ENCODE data around the gene PXN.
A peak's percentile ranks its signal among the peaks of the same experiment; 100 is the strongest.
"Not testable (repeated sequence)": the region's sequence is repeated elsewhere in the genome, so short reads cannot be mapped to it uniquely, and the experiment has no call there.

The PXN gene

GRCh38 chr12:120242275-120242799 lies 23.2 kb downstream of the PXN start:
- no peak for DNase-seq (ENCODE audit: low spot score)

- DNase-seq (ENCODE audit: low spot score), result no peak
Observed at GRCh38 chr12:120241561-120242274, 23.8 kb downstream of the PXN start.

GRCh38 chr12:120240495-120240833 lies 25.1 kb downstream of the PXN start:
- no peak for DNase-seq (ENCODE audit: low spot score)

- DNase-seq (ENCODE audit: low spot score), result no peak
Observed at GRCh38 chr12:120239776-120240494, 25.6 kb downstream of the PXN start.

GRCh38 chr12:120238839-120239445 lies 26.6 kb downstream of the PXN start:
- no peak for DNase-seq (ENCODE audit: low spot score)

- no peak for DNase-seq (ENCODE audit: low spot score)
Observed at GRCh38 chr12:120238217-120238616, 27.3 kb downstream of the PXN start.

GRCh38 chr12:120237360-120238171 lies 28.0 kb downstream of the PXN start:
- no peak for DNase-seq (ENCODE audit: low spot score)

GRCh38 chr12:120236809-120237208 lies 28.7 kb downstream of the PXN start:
- not testable (repeated sequence) for DNase-seq (ENCODE audit: low spot score)

GRCh38 chr12:120235369-120236323 lies 29.9 kb downstream of the PXN start:
- peak; percentile 70 for DNase-seq (ENCODE audit: low spot score)

- DNase-seq (ENCODE audit: low spot score), result peak; percentile 83
Observed at GRCh38 chr12:120234643-120235368, 30.7 kb downstream of the PXN start.

GRCh38 chr12:120231316-120232011 lies 34.1 kb downstream of the PXN start:
- DNase-seq (ENCODE audit: low spot score), result no peak

GRCh38 chr12:120230974-120231315 lies 34.6 kb downstream of the PXN start:
- DNase-seq (ENCODE audit: low spot score), result no peak

- peak; percentile 76 for DNase-seq (ENCODE audit: low spot score)
Observed at GRCh38 chr12:120230326-120230973, 35.1 kb downstream of the PXN start.

- DNase-seq (ENCODE audit: low spot score), result peak; percentile 61
Observed at GRCh38 chr12:120229487-120230325, 35.8 kb downstream of the PXN start.

- DNase-seq (ENCODE audit: low spot score), result peak; percentile 69
Observed at GRCh38 chr12:120229071-120229486, 36.5 kb downstream of the PXN start.

GRCh38 chr12:120228291-120229070 lies 37.0 kb downstream of the PXN start:
- peak; percentile 86 for DNase-seq (ENCODE audit: low spot score)

- DNase-seq (ENCODE audit: low spot score), result no peak
Observed at GRCh38 chr12:120228041-120228290, 37.6 kb downstream of the PXN start.

Measured in SK-N-DZ (cell line).